ENCODE data around the gene SNAPC3.
"Not testable (repeated sequence)": the region's sequence is repeated elsewhere in the genome, so short reads cannot be mapped to it uniquely, and the experiment has no call there.

- TF ChIP-seq CTCF (conservative IDR thresholded peaks at IDR 0.05; ENCODE audit: low read depth, low read length); CEBPB (IDR thresholded peaks at IDR 0.05; ENCODE audit: low read depth, low read length); SMC3 (IDR thresholded peaks at IDR 0.05; ENCODE audit: low read depth, low read length); RAD21 (IDR thresholded peaks at IDR 0.05; ENCODE audit: low read length); POLR2A (IDR thresholded peaks at IDR 0.05; ENCODE audit: low read depth, low read length); BHLHE40 (IDR thresholded peaks at IDR 0.05; ENCODE audit: low read depth, low read length); USF2 (IDR thresholded peaks at IDR 0.05; ENCODE audit: low read depth, low read length); MAFK (IDR thresholded peaks at IDR 0.05; ENCODE audit: low read depth, low read length); RCOR1 (IDR thresholded peaks at IDR 0.05; ENCODE audit: insufficient replicate concordance, low read length); MXI1 (IDR thresholded peaks at IDR 0.05; ENCODE audit: borderline replicate concordance, low read depth, low read length); NFE2L2 (IDR thresholded peaks at IDR 0.05; ENCODE audit: low read depth, low read length); CHD1 (IDR thresholded peaks at IDR 0.05; ENCODE audit: low read depth, low read length); RFX5 (IDR thresholded peaks at IDR 0.05; ENCODE audit: low read depth, low read length): not testable (repeated sequence)
Measured at GRCh38 chr9:15379888-15380287, 42.8 kb upstream of the SNAPC3 start.

All from IMR-90 (cell line).